Loucy (cell line): Measurements from ENCODE around the gene JRKL.

Source experiments
- CTCF ChIP-seq: fragments of 200-600 bp; sonication (generic); conservative IDR thresholded peaks from 2 replicates; pipeline ENCODE4 v1.5.1; 2014; ENCODE audit warnings: mild to moderate bottlenecking, antibody characterized with exemption, low read length
- EZH2phosphoT487 ChIP-seq: fragments of 200-600 bp; IDR thresholded peaks from 2 replicates; pipeline ENCODE4 v1.6.1; 2018; ENCODE audit warnings: antibody characterized with exemption, mild to moderate bottlenecking, moderate library complexity, borderline replicate concordance

DNA sequence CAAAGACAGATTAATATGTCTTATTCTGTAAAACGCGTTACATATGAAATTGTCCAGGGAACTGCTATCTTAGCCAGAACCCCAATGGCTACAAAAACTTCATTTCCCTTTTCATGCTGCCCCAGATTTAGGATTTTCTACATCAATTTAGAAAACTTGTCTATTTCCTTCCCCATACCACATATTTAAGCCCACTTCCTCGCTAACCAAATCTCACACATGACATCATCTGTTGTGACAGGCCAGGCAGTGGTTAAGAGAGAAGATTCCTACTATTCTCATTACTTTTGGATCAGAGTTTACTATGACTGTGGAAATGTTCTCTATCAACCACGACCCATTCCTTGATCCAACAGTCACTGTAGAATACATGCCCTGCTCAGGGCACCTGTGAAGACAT, 16.0 kb upstream of the JRKL start:
- no peak for TF ChIP-seq CTCF
- TF ChIP-seq EZH2phosphoT487: no peak
